ENCODE measurements around the gene ULBP3. TPM values are rescaled to one million over a fixed set of nuclear protein-coding genes. Genes with fewer than 3 reads are reported as not detected.
"Not testable (repeated sequence)": the region's sequence is repeated elsewhere in the genome, so short reads cannot be mapped to it uniquely, and the experiment has no call there.

ULBP3 gene
- total RNA-seq, 3 donors from 2014 or later, result 0.64 to 2.0 (median 0.73) TPM

- Histone ChIP-seq H3K4me1 (peaks cover 3 to 7% of the 10 kb centered on the region in 2 donors), H3K27ac (no peak overlapping the region), H3K27me3 (peaks cover 0 to 14% of the 10 kb centered on the region in 2 donors), H3K36me3 (no peaks in the 10 kb centered on the region), H3K4me3 (peak overlapping the region in 1 of 3 donors; percentile 61), H3K9me3 (no peaks in the 10 kb centered on the region)
- TF ChIP-seq, protein P1, sequence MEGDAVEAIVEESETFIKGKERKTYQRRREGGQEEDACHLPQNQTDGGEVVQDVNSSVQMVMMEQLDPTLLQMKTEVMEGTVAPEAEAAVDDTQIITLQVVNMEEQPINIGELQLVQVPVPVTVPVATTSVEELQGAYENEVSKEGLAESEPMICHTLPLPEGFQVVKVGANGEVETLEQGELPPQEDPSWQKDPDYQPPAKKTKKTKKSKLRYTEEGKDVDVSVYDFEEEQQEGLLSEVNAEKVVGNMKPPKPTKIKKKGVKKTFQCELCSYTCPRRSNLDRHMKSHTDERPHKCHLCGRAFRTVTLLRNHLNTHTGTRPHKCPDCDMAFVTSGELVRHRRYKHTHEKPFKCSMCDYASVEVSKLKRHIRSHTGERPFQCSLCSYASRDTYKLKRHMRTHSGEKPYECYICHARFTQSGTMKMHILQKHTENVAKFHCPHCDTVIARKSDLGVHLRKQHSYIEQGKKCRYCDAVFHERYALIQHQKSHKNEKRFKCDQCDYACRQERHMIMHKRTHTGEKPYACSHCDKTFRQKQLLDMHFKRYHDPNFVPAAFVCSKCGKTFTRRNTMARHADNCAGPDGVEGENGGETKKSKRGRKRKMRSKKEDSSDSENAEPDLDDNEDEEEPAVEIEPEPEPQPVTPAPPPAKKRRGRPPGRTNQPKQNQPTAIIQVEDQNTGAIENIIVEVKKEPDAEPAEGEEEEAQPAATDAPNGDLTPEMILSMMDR (IDR thresholded peaks at IDR 0.05), result no peak
- TF ChIP-seq POLR2AphosphoS5 (IDR thresholded peaks at IDR 0.05) (no peak), POLR2A (IDR thresholded peaks at IDR 0.05) (no peak)
- no peak for DNase-seq (ENCODE audit: low spot score in 2 of 2)
- intact Hi-C loops (cut with DNase I; ENCODE audit: low total_unique reads), result no loop called here
Observed at GRCh38 chr6:150024646-150025155, 44.2 kb downstream of the ULBP3 start.

- peaks cover 0 to 18% of the 10 kb centered on the region in 2 donors for H3K27me3 ChIP-seq
- DNase-seq (ENCODE audit: low spot score in 2 of 2); intact Hi-C loops (cut with DNase I; ENCODE audit: low total_unique reads); H3K4me3 ChIP-seq; H3K9me3 ChIP-seq; H3K4me1 ChIP-seq; H3K27ac ChIP-seq; H3K36me3 ChIP-seq: not testable (repeated sequence)
Observed at GRCh38 chr6:150024021-150024420, 44.9 kb downstream of the ULBP3 start.

DNA sequence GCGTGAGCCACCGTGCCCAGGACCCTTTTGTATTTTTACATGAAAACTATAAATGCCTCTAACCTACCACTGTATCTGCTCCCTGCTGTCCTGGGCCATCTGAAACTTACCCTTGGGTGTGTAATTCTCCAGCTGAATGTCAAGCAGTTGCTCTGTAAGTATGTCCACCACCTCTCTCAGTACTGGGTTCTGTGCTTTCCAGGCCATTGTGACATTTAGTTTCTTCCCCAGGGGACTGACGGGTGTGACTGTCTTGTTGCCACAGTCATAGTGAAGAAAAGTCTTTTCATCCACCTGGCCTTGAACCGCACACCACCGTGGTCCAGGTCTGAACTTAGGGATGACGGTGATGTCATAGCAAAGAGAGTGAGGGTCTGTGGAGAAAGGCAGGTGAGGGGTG, 47.1 kb downstream of the ULBP3 start:
- H3K4me3 ChIP-seq; H3K36me3 ChIP-seq; H3K27ac ChIP-seq; H3K9me3 ChIP-seq; DNase-seq (ENCODE audit: low spot score in 2 of 2); H3K4me1 ChIP-seq; intact Hi-C loops (cut with DNase I; ENCODE audit: low total_unique reads): not testable (repeated sequence)
- H3K27me3 ChIP-seq, result peaks cover 0 to 32% of the 10 kb centered on the region in 2 donors

- H3K4me1 ChIP-seq, result no peaks in the 10 kb centered on the region
- DNase-seq (ENCODE audit: low spot score in 2 of 2), result no peak
- H3K9me3 ChIP-seq, result no peaks in the 10 kb centered on the region
- no peak overlapping the region for H3K4me3 ChIP-seq
- H3K27ac ChIP-seq, result no peak overlapping the region
- peaks cover 0 to 45% of the 10 kb centered on the region in 2 donors for H3K27me3 ChIP-seq
- intact Hi-C loops (cut with DNase I; ENCODE audit: low total_unique reads), result no loop called here
- TF ChIP-seq POLR2AphosphoS5 (IDR thresholded peaks at IDR 0.05) (no peak), POLR2A (IDR thresholded peaks at IDR 0.05) (no peak)
- TF ChIP-seq, protein P1 (IDR thresholded peaks at IDR 0.05), result no peak
- H3K36me3 ChIP-seq, result no peaks in the 10 kb centered on the region
Observed at GRCh38 chr6:150018846-150019580, 49.9 kb downstream of the ULBP3 start.

- peaks cover 0 to 59% of the 10 kb centered on the region in 2 donors for H3K27me3 ChIP-seq
- H3K4me3 ChIP-seq; intact Hi-C loops (cut with DNase I; ENCODE audit: low total_unique reads); DNase-seq (ENCODE audit: low spot score in 2 of 2); H3K4me1 ChIP-seq; H3K27ac ChIP-seq; H3K36me3 ChIP-seq; H3K9me3 ChIP-seq: not testable (repeated sequence)
- TF ChIP-seq, protein P1 (IDR thresholded peaks at IDR 0.05), result peak in 1 of 3 donors; percentile 0
Observed at GRCh38 chr6:150017186-150017521, 51.8 kb downstream of the ULBP3 start.

- no peaks in the 10 kb centered on the region for H3K4me1 ChIP-seq
- TF ChIP-seq POLR2AphosphoS5 (IDR thresholded peaks at IDR 0.05) (no peak), POLR2A (IDR thresholded peaks at IDR 0.05) (no peak)
- TF ChIP-seq, protein P1 (IDR thresholded peaks at IDR 0.05), result peak; percentile 49 to 83 (median 68)
- H3K36me3 ChIP-seq, result no peaks in the 10 kb centered on the region
- no peak for DNase-seq (ENCODE audit: low spot score in 2 of 2)
- no peak overlapping the region for H3K27ac ChIP-seq
- intact Hi-C loops (cut with DNase I; ENCODE audit: low total_unique reads), result no loop called here
- H3K27me3 ChIP-seq, result peaks cover 0 to 62% of the 10 kb centered on the region in 2 donors
- H3K9me3 ChIP-seq, result no peaks in the 10 kb centered on the region
- H3K4me3 ChIP-seq, result no peak overlapping the region
Observed at GRCh38 chr6:150016324-150017185, 52.4 kb downstream of the ULBP3 start.

GRCh38 chr6:150015281-150016001, 53.5 kb downstream of the ULBP3 start:
- H3K27ac ChIP-seq; DNase-seq (ENCODE audit: low spot score in 2 of 2); H3K4me1 ChIP-seq; intact Hi-C loops (cut with DNase I; ENCODE audit: low total_unique reads); H3K36me3 ChIP-seq; H3K9me3 ChIP-seq: not testable (repeated sequence)
- H3K4me3 ChIP-seq, result peak overlapping the region in 1 of 3 donors; percentile 46
- H3K27me3 ChIP-seq, result peaks cover 0 to 62% of the 10 kb centered on the region in 2 donors
